GM19372 (cell line): ENCODE measurements around the gene EVA1C.
"Not testable (repeated sequence)": the region's sequence is repeated elsewhere in the genome, so short reads cannot be mapped to it uniquely, and the experiment has no call there.

Experiments used
- ATAC-seq: cut with Tn5 transposase; IDR thresholded peaks from one replicate; pipeline ENCODE4 v1.9.1; 2021; ENCODE audit warnings: mild to moderate bottlenecking, low read depth, moderate library complexity; ENCODE audit not compliant: unreplicated experiment

The EVA1C gene

DNA sequence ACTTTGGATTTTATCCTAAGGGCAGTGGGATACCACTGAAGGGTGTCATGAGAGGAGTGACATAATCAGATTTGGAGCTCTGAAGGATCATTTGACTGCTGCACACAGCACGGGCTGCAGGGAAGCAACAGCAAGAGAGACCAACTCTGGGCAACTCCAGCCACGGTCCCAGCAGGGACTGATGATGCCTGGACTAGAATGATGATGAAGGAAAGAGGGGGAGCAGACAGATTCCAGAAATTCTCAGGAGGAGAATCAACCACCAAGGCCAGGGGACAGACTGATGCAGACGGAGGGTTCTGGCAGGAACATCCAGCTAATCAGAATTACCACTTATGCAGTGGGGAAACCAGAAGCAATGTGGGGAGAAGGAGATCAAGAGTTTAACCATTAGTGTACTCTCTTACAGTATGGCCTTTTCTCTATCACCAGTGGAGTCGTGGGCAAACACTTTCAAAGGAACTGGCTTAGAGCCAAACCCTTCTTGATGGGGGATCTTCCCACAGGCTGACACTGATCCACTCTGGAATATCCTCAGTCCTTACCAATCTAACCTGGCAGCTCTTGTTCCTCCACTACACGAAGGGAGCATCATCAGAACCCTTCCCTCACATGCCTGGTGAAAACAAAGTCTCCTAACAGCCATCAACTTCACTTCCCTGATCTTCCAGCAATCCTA lies 23.0 kb upstream of the EVA1C start:
- no peak for ATAC-seq

DNA sequence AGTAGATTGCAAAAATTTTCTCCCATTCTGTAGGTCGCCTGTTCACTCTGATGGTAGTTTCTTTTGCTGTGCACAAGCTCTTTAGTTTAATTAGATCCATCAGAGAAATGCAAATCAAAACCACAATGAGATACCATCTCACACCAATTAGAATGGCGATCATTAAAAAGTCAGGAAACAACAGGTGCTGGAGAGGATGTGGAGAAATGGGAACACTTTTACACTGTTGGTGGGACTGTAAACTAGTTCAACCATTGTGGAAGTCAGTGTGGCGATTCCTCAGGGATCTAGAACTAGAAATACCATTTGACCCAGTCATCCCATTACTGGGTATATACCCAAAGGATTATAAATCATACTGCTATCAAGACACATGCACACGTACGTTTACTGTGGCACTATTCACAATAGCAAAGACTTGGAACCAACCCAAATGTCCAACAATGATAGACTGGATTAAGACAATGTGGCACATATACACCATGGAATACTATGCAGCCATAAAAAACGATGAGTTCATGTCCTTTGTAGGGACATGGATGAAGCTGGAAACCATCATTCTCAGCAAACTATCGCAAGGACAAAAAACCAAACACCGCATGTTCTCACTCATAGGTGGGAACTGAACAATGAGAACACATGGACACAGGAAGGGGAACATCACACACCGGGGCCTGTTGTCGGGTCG lies 21.8 kb upstream of the EVA1C start:
- ATAC-seq = not testable (repeated sequence)

DNA sequence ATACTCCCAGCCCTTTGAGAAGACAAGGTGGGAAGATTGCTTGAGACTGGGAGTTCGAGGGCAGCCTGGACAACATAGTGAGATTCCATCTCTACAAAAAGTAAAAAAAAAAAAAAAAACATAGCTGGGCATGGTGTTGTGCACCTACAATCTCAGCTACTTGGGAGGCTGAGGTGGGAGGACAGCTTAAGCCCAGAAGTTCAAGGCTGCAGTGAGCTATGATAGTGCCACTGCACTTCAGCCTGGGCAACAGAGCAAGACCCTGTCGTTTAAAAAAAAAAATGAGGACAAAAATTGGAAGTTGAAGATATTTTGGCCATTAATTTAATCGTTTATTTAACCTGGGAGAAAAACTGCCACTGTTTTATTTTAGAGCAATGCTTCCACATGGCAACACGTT lies 20.8 kb upstream of the EVA1C start:
- ATAC-seq = no peak

DNA sequence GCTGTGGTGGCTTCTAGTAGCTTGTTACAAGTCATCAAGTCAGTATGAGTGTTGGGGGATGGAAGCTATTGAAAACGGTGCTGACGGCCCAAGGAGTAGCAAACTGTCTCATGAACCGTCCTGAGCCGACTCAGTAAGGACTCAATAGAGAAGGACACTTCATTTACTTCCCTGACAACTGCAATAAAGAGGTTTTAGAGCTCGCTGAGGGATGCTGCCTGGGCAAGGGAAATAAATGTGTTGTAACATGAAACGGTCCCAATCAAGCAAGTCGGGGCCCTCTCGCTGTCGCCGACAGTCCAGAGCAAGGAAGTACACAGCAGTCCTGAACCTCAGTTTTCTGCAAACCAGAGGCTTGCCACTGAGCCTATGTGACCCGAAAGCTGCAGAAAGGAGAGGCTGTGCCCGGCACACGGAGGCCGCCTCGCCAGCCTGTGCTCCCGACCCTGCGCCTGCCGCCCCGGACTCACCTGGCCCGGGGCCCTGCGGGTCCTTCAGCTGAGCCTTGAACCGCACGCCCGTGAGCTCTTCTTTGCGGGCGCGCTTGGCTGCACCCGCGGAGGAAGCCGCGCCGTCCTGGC lies 20.1 kb upstream of the EVA1C start:
- no peak for ATAC-seq

DNA sequence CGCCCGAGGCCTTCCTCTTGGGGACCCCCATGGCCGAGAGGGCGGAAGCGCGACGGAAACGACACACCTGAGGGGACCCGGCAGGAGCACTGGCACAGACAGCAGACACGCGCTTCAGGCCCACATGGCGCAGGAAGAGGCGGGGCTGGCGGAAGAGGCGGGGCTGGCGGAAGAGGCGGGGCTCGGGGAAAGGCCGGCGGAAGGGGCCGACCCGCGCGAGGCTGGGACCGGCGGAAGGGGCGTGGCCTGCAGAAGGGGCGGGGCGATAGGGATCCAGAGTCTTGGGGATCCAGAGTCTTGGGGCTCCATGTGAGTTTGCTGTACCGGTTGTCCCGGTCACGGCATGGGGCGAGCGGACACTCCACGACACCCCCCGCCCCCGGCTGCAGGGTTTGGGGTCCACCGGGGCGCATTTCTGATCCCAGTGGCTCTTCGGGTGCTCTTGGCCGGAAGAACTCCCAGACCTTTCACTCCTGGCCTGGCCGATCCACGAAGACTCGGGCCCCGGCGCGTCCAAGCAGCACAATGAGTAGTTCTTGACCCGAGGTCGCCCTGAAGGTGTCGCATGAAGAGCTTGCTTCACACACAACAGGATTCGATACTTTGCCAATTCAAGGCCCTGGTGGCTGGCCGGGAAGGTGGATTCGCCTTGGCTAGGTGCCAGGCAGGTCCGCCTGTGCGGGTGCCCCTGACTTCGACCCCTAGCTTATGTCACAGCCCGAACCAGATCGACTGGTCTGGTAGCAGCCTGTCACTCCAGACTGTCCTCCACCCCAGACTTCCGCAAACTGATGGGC lies 19.4 kb upstream of the EVA1C start, which contains the start of gene URB1:
Gene URB1, minus strand, starts transcription at position 133 of the 797 bp plus-strand sequence. Its CDS starts 102 bp downstream, at position 31.
- peak; percentile 93 for ATAC-seq

DNA sequence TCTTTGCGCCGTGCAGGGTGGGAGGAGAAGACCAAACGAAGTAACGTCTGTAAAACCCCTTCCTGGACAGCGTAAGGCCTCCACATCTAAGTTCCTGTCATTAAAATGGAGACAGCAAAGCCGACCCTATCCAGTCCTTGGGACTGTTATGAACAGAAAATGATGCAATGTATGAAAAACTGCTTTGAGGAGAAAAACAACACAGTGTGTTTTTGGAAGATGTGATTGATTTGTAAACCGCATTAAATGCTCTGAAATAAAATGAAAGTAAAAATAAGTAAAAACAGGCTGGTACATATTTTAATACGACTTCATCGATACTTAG lies 18.9 kb upstream of the EVA1C start:
- ATAC-seq = no peak

DNA sequence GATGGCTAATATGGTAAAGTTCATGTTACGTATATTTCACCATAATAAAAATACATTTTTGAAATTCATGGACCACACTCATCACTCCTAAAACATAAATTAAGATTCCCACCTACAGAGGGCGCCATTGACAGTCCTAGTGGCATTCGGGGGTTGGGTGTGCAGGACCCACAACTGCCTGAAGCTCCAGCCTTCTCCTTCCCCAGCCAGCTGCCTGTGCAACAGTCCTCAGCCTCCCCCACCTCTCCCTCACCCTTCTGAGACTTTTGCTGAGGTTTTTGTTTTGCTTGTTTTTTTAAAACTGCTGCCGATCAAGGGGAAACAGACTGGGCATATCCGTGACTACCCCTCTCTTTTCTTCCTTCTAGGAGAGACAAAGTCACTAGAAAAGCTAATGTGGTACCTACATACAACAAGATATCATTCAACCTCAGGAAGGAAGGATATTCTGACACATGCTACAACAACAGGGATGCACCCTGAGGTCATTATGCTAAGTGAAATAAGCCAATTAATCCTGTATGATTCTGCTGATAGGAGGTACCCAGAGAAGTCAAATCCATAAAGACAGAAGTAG lies 9.2 kb upstream of the EVA1C start:
- no peak for ATAC-seq

DNA sequence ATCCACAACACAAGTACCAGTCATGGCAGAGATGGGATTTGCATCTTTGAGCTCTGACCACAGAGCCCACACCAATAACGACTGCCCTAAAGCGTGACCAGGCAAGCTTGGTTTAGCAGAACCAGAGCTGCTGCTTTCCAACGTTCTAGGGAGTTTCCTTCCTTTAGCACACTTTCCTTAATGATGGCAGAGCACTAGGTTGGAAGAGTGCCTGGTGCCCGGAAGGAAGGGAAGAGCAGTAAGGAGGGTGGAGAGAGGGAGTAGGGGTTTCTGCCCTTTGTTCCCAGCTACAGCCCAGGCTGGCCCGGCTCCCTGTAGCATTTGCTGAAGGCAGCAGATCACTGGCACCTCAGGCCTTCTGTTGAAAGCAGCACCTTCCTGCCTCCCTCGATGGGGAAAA lies 6.1 kb upstream of the EVA1C start:
- ATAC-seq = no peak

DNA sequence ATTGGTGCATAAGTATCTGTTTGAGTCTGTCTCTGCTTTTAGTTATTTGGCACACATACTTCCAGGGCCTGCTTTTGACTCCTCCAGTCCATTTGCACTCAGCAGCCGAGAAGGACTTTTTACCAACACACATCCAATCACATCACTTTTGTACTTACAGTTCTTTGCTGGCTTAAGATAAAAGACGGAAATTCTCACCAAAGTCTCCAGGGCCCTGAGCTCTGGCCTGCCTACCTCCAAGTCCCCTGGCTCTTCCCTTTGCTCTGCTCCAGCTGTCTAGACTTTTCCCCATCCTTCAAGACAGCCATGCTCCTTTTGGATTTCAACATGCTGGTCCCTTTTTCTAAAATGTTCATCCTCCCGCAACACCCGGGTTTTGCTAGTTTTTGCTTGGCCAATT lies 2.2 kb upstream of the EVA1C start:
- no peak for ATAC-seq

DNA sequence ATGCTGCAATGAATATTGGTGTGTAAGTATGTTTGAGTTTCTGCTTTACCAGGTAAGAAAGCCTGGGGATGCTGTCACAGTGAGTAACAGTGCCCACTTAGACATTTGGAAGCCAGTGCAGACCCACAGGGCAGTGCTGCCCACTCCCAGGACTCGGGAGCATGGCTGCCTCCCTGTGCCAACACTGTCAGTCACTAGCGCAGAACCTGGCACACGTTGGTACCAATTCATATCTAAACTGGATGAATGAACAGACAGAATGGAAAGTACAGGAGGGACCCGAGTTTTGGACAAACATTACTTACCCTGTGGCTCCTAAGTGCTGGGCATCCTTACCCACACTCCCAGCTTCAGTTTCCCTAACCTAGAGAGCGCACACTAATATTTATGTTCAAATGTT lies 1.6 kb upstream of the EVA1C start:
- no peak for ATAC-seq

DNA sequence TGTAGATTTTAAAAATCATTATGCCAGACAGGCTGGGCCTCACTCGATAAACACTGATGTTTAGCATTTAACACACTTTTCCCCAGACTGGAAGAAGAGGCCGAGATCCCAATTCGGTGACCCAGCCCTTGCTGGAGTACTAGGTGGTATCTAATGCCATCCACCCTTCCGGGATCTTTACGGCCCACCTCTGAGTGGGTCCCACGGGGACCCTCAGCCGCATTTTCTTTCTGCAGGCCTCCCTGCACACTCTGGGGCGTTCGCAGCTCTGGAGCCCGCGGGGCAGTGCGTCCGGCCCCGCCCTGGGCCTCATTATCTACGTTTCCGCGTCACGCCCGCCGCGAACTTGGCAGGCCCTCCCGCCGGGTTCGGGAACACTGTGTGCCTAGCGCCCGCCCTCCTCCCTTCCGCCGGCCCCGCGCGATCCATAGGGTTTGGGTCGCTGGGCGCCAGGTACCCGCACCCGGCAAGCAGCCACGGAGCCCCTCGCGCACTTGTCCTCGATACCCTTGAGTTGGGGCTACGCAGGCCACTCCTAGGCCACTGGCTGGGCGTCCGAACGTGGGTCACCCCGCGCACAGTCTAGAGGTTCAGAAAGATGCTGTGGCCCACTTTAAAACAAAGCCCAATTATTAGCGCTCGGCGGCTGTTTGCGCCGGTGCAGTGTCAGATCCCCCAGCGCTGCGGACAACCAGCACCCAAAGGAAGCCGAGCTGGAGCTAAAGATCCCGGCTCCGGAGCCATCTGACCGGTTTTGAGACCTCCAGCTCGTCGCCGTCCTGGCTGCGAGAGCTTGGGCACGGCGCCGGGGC lies 950 bp upstream of the EVA1C start:
- no peak for ATAC-seq

DNA sequence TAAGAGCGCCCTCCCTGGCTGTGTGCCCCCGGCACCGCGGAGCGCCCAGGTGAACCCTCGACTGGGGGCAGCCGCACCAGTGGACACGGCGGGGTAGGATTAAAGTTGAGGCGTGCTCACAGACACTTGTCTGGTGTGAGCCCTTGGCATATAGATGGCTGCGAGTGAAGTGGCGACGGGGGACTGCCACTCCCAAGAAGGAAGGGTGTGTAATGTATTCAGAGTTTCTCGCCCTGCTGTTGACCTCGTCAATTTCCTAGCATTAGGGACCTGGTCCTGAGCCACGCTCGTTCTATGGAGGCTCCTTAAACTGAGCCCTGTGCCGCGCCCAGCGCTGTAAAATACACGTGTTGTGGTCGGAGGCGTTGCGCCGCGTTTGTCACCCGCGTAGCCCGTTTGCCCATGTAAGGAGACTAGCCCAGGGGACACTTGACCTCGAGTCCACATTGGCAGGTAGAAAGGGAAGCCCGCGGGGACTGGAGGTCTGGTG lies 554 bp downstream of the EVA1C start:
- no peak for ATAC-seq

DNA sequence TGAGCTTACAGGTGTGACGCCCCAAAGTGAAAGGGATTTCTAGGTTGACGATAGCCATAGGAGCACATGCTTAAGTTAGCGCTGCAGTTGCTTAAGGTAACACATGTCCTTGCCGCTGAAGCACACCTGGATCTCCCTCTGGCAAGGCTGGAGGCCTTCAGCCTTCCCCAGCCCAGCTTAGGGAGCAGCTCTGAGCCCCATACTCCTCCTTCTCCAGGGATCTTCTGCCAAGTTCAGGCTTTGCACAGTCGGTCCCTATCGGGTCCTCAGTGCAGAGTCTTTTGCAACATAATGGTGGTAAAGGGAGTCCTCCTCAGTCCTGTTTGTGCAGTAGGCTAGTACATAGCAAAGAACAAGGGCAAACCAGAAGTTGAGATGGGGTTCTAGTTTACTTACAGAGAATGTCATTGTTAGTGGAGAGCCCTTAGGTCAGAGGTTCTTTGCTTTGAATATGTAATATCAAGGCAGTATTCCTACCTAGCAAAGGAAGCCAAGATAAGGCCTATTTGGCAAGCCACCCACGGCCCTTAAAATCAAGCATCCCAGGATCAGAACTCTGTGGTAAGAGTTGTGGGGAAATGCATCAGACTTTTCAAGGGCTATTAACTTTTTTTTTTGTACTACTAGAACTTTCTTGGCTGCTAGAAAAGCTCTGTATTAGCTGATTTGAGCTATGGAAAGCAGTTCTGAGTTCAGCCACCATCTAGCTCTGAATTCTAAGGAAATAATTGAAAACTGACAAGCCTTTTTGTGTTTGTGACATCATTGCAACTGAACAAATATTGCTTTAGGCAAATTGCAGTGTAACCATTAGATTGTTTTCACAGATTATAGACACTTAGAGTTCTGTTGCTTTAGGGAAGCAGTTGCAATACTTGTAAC lies 1.4 kb downstream of the EVA1C start:
- ATAC-seq = no peak

DNA sequence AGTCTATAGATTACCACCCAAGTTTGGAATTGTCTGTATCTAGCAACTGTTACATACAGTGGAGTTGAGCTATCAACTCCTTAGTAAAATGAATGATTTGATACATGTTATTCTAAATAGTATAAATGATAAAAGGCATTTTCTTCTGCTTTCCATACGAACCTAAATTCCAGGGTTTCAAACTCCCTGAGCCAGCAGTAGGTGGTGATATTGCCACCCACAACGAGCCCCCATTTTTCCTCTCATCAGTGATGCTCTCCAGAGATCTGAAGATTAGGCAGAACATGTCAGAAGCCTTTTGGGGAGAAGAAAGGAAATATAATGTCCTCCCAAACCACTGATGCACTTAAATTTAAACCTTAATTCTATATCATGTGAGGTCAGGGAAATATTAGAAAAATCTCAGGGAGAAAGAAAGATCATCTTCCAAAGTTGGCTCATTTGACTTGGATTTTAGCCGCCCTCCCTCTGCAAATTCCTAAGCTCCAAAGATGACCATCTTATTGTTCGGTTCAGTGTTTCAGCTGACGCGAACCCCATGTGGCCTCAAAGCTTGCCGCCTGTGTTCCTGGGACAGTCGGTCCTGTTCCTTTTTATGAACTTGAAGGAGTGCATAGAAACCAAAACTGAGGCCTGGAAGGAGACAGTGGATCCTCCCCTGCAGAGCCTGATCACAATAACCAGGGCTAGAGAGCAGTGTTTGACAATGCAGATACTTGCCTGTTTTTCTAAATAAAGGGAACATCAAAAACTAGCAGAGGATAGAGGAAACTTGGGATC lies 2.3 kb downstream of the EVA1C start:
- no peak for ATAC-seq

DNA sequence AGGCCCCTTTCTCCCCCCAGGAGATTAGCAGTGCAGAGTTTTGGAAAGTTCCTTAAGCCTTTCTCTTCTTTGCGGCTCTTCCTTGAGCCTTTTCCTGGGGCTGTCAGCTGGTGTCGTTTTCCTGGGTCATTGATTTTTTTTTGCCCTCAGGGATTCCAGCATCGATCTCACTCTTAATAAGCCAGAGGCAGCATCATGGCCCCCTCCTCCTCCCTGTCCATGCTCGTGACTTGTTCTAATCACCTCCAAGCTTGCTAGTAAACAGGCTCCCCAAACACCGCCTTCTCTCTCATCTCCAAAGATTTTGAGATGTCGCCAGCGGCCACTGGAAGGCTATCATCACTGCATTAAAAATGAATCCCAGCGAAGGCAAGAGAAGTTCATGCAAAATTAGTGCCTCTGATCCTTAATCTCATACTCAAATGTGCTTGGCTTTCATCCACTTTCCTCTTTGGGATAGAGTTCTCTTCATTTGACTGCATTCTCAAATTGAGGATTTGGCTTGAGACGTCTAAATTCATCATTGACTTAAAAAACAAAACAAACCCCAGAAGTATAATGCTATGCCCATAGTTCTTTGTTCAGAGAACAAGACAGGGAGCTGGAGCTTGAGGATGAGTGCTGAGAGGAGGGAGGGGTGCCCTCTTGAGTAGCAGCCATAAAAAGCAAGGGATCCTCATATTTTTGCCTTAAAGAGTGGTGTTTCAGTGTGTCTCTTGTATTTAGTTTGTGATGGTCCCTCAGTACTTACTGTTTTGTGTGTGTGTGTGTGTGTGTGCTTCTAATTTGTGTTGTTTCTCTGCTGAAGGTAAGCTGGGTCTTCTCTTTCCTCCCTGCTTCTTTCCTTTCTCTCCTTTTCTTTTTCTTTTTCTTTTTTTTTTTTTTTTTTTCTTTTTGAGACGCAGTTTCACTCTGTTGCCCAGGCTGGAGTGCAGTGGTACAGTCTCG lies 3.2 kb downstream of the EVA1C start:
- ATAC-seq = no peak

DNA sequence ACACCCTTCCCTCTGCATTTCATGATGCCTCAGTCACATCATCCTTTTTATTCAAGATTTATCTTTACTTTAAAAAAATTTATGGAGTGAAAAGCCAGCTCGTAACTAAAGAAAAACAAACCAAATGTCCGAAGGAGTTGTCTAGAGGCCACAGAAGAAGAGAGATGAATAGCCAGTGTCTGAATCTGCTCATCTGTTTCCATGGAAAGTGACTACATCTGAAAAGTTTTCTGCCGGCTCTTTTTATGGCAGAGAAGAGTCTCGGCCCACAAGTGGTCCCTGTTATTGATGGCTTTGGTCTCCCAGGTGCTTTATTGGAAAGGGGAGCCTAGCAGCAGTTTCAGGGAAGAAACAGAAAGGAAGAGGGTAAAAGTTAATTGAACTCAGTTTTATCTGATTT lies 5.6 kb downstream of the EVA1C start:
- no peak for ATAC-seq

DNA sequence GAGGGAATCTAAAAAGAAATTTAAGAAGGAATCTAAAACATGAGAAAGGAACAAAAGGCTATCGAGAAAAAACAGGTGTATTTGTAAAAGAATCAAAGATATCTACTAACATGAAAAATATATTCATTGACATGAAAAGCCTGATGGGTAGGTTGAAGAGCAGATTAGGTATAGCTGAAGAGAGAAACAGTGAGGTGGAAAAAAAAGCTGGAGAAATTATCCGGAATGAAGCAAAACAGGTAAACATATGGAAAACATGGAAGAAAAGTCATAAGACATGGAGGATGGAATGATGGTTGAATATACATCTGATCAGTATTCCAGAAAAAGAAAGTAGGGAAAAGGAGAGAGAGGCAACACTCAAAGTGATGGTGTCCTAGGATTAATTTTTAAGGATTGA lies 9.6 kb downstream of the EVA1C start:
- ATAC-seq = no peak
